T-helper 2 cell treated with Interferon-gamma antibody and Interleukin-4, amounts not matched to agents 100 ng/mL and 5 ng/mL, for 36 hours (primary cell): ENCODE data around the gene HIRA. TPM values are rescaled to one million over a fixed set of nuclear protein-coding genes. Genes with fewer than 3 reads are reported as not detected.

Source experiments
- intact Hi-C: fragments of 100-400 bp; cut with micrococcal nuclease; formaldehyde crosslinking; loops from one replicate; pipeline ENCODE4 v1.15.1; 2023
- total RNA-seq: library from RNA; stranded (reverse); gene quantifications from 2 replicates; pipeline ENCODE4 v1.2.3, GENCODE V29; 2022

HIRA gene
- total RNA-seq, 1 donor from 2014 or later, result 45.0 TPM

DNA sequence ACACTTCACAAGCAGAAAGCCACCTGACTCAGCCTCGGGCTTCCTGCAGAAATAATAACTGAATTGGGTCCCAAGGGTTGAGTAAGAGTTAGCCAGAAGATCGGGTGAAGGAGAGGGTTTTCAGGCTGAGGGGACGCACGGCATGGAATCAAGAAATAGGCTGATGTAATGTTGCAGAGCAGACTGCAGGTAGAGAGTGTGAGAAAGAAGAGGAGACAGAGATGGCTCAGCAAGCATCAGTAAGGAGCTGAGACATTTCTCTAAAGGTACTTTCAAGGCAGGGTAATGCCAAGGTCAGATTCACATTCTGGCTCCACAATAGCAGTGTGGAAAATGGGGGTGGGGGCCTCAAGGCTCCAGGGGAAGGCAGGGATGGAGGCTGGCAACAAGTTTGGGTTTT lies 18.6 kb downstream of the HIRA start:
- intact Hi-C loops, result no loop called here

DNA sequence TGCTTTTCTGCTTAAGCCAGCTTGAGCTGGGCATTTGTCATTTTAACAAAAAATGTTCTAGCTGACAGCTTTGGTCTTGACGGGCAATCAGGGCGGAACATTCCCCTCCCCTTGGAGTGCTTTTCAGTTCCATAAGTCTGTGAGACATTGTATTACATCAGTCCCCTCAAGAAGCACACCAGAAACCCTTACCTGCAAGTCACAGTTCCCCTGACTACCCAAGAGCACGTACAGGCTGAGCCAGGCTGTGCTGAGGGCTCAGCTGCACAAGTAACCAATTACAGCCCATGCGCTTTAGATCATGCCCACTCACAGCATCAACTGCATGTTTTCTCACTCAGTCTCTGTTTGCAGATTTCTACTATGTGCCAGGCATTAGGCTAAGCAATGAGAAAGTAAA lies 19.1 kb downstream of the HIRA start:
- intact Hi-C loops, result no loop called here

GRCh38 chr22:19411690-19412045 lies 19.9 kb downstream of the HIRA start:
- intact Hi-C loops, result no loop called here

GRCh38 chr22:19410941-19411689 lies 20.4 kb downstream of the HIRA start:
- intact Hi-C loops, result no loop called here

DNA sequence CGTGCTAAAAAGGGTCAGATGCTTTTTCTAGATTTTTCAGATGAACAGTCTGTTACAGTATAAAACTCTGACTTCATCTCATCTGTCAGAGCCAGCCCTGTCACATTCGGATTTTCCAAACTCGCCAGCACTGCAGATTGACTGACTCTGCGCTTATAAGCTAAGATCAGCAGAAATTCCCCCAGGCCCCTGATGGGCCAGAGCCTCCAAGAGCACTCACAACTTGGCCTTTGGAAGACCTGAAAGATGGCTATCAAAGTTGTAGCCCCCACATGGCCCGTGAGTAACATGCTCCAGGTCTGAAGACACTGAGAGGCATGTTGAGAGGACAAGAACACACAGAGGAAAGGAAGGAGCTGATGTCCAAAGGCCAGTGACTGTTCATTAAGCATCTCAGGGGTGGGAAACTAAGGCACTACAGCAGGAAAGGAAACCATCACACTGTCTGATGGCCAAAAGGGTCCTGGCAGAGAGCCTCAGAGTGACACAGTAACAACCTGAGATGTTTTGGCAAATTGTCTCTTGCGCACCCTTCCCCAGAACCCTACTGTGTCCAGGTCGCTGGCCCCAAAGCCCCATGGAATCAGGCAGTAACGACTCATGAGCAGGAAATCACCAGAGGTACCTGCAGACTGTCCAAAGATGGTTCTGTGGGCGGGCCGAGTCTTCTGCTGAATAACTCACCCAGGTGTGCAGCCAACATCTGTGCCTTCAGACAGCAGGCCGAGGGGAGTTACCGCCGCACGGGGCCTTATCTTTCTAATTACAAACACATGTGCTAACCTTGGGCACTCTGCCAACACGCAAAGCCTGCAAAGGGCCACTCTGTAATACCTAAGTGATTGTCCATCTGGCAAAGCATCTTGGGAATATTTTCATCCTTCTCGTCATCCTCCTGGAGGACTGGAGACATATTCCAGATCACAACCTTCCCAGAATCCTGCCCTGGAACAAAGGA lies 23.6 kb downstream of the HIRA start:
- intact Hi-C loops, result no loop called here

DNA sequence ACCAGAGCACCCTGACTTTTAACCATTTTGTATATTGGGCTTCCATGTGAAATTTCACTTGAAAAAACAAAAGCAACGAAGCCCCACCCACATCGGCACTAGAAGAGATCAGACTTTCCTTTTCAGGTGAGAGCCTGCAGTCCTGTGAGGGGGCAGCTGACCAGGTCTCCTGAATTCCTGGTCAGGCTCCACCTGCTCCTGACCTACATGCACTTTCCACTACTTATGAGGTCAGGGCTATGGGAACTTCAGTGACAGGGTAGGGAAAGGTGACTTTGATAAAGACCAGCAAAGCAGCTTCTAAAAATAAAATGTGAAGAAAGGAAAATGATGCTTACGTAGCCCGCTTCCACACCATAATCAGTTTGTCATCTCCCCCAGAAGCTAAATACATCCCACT lies 24.7 kb downstream of the HIRA start:
- intact Hi-C loops, result no loop called here

GRCh38 chr22:19406281-19406811 lies 25.2 kb downstream of the HIRA start:
- intact Hi-C loops, result no loop called here

GRCh38 chr22:19405652-19406051 lies 25.9 kb downstream of the HIRA start:
- intact Hi-C loops, result no loop called here

GRCh38 chr22:19405133-19405532 lies 26.4 kb downstream of the HIRA start:
- intact Hi-C loops, result no loop called here

GRCh38 chr22:19404676-19405075 lies 26.9 kb downstream of the HIRA start:
- intact Hi-C loops, result no loop called here

- intact Hi-C loops, result no loop called here
Measured at GRCh38 chr22:19402642-19403191, 28.8 kb downstream of the HIRA start.

DNA sequence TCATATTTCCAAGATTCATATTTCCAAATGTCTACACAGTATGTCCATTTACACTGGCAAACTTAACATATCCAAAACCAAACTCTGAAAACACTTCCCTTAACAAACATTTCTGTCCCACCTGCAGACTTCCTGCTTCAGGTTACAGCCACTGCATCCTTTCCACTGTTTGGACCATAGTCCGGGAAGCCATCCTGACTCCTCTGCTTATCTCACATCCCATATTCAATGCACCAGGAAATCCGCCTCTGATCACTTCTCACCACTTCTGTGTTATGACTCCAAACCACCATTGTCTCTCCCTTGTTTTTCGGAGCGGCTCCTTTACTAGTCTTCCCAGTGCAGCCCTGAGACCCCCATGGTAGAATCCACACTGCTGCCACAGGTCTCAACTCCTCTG lies 30.1 kb downstream of the HIRA start:
- intact Hi-C loops, result no loop called here

GRCh38 chr22:19400881-19401280 lies 30.7 kb downstream of the HIRA start:
- intact Hi-C loops, result no loop called here

GRCh38 chr22:19398652-19399051 lies 32.9 kb downstream of the HIRA start:
- intact Hi-C loops, result no loop called here

DNA sequence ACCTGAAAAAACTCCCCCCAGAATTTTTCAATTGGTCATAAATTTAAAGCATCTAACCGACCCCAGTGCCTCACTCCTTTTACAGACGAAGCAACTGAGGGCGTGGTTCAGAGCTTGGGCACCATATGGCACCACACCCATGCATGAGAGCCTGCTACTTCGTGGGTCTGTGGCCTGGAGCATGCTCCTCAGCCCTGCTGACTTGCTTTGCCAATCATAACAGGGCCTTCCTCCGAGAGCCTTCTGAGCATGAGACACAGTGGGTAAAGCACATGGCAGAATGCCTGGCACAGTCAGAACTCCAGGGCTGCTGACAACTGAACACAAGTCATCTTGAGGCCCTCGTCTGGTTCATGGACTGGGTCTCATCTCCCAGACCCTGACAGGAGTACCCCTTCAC lies 33.3 kb downstream of the HIRA start:
- intact Hi-C loops, result no loop called here

GRCh38 chr22:19397734-19398104 lies 33.8 kb downstream of the HIRA start:
- intact Hi-C loops, result no loop called here

DNA sequence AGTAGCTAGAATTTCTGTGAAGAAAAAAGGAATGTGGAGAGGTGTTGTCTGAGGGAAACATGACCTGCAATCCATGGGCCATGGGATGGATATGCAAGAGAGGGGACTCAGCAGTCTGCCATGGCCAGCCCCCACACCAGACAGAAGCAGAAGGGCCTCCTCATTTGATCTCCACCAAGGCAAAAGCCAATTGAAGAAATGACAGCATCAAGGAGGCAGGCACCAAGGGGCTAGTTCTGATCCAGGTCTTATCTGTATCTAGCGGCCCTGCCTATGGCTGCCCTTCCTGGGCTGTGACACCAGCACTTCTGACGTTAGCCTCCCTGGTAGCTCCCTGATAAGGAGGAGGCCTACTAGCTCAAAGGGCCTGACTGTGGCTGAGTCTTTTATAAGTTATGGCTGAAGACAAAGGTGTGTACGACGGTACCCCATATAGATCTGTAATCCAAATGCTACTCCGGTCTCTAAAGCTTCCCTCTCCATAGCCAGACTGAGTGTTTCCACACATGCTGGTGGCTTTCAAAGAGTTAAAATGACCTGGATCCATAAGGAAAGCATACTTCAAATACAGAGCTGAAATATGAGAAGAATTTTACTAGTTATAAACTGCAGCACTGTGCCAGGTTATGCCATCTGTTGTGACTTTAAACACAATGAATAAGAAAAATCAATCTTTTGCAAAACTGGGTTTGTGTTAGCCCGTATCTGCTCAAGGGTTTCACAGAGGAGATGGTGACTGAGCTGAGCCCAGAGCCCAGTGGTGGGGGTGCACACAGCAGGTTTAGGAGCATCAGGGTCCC lies 34.4 kb downstream of the HIRA start:
- intact Hi-C loops, result no loop called here

- intact Hi-C loops, result no loop called here
Measured at GRCh38 chr22:19396561-19396933, 35.0 kb downstream of the HIRA start.

GRCh38 chr22:19395276-19395675 lies 36.3 kb downstream of the HIRA start:
- intact Hi-C loops, result no loop called here

GRCh38 chr22:19394274-19395050 lies 37.1 kb downstream of the HIRA start:
- intact Hi-C loops, result no loop called here

DNA sequence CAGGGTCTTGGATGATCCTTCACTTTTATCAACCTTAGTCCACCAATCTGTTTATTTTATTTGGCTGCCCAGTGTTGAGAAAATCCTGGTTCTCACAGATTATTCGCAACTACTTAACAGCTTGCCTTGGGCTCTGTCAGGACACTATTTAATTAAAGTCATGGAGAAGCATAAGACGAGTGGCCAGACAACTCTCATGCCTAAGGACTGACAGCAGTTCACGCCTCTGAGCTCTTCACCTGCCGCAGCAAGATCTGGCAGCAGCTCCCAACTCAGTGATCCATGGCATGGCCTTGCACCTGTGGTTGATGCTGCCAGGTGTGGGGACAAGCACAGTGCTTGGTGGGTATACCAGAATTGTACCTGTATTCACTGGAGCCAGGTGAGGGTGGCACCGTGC lies 37.8 kb downstream of the HIRA start:
- intact Hi-C loops, result no loop called here
